Stimulated activated CD8-positive, alpha-beta memory T cell treated with anti-CD3 and anti-CD28 coated beads, Interleukin-15, amount 100 ng/mL, for 24 hours (primary cell): ENCODE data around the gene MRPL9.

Experiments
- DNase-seq: peaks from one replicate; pipeline ENCODE4 v3.0.0-alpha.2; 2020; ENCODE audit warnings: low read depth

MRPL9 gene

GRCh38 chr1:151762941-151763921 lies at the start of gene MRPL9:
TSS of gene MRPL9 (minus strand) at chr1:151763496. CDS start at chr1:151763479, 17 bp downstream.
- peak; percentile 65 for DNase-seq

- DNase-seq, result no peak
Measured at GRCh38 chr1:151811181-151811580, 47.9 kb upstream of the MRPL9 start.

- no peak for DNase-seq
Measured at GRCh38 chr1:151809985-151810556, 46.8 kb upstream of the MRPL9 start.

GRCh38 chr1:151809290-151809984 lies 46.1 kb upstream of the MRPL9 start:
- DNase-seq, result no peak

GRCh38 chr1:151807766-151808165 lies 44.5 kb upstream of the MRPL9 start:
- DNase-seq, result no peak

GRCh38 chr1:151807131-151807530 lies 43.8 kb upstream of the MRPL9 start:
- DNase-seq, result no peak

- DNase-seq, result no peak
Measured at GRCh38 chr1:151806170-151806569, 42.9 kb upstream of the MRPL9 start.

- DNase-seq, result no peak
Measured at GRCh38 chr1:151805066-151805820, 41.9 kb upstream of the MRPL9 start, which contains the start of gene LINGO4. TSS of gene LINGO4 (minus strand) at chr1:151805419. CDS start at chr1:151802704, 2,715 bp downstream.

GRCh38 chr1:151803915-151804314 lies 40.6 kb upstream of the MRPL9 start:
- no peak for DNase-seq

- no peak for DNase-seq
Measured at GRCh38 chr1:151803164-151803563, 39.9 kb upstream of the MRPL9 start.

- no peak for DNase-seq
Measured at GRCh38 chr1:151802372-151802771, 39.1 kb upstream of the MRPL9 start.

GRCh38 chr1:151801846-151802245 lies 38.5 kb upstream of the MRPL9 start:
- no peak for DNase-seq

- no peak for DNase-seq
Measured at GRCh38 chr1:151801310-151801820, 38.1 kb upstream of the MRPL9 start.

GRCh38 chr1:151800830-151801229 lies 37.5 kb upstream of the MRPL9 start:
- DNase-seq, result no peak

GRCh38 chr1:151799179-151800022 lies 36.1 kb upstream of the MRPL9 start:
- no peak for DNase-seq

- no peak for DNase-seq
Measured at GRCh38 chr1:151798571-151798970, 35.3 kb upstream of the MRPL9 start.

- DNase-seq, result no peak
Measured at GRCh38 chr1:151790940-151791651, 27.8 kb upstream of the MRPL9 start.

- DNase-seq, result peak; percentile 90
Measured at GRCh38 chr1:151790071-151790939, 27.0 kb upstream of the MRPL9 start, which contains the start of gene TDRKH. TSS of gene TDRKH (minus strand) at chr1:151790500. CDS start at chr1:151783022, 7,478 bp downstream.

- DNase-seq, result no peak
Measured at GRCh38 chr1:151787689-151788088, 24.4 kb upstream of the MRPL9 start.
